SK-N-DZ (cell line): ENCODE data around the gene TEDDM1.

Source experiments
- DNase-seq: peaks from one replicate; pipeline ENCODE4 v3.0.0-alpha.2; 2015; ENCODE audit warnings: low spot score

TEDDM1 gene

DNA sequence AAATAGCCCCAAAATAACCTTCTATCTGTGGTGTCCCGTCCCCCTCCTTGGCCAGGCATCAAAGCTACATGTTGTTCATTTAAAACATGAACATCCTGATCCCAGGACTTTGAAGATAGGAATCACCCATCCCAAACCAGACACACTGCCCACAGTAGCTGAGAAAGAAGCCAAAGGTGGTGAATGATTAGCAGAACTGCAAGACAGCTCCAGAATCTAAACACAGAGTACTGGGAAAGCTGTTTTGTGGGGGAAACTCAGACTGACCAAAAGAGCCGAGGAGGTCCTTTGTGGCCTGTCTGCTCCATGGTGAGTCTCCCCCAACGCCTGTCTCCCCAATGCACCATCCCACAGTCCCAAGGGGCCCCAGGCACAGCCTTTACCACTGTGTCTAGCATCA, 7.3 kb upstream of the TEDDM1 start:
- DNase-seq = no peak

DNA sequence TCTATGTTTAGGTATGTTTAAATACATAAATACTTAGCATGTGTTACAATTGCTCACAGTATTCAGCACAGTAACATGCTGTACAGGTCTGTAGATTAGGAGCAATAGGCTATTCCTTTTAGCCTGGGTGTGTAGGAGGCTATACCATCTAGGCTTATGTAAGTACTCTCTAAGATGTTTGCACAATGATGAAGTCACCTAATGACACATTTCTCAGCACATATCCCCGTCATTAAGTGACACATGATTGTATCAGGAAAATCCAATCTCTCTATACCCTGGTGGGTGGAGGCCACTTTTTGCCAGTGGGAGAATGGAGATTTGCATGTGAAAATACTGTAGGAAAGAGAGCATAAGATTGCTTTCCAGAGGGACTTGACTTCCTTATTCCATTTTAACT, 5.5 kb upstream of the TEDDM1 start:
- DNase-seq = no peak

DNA sequence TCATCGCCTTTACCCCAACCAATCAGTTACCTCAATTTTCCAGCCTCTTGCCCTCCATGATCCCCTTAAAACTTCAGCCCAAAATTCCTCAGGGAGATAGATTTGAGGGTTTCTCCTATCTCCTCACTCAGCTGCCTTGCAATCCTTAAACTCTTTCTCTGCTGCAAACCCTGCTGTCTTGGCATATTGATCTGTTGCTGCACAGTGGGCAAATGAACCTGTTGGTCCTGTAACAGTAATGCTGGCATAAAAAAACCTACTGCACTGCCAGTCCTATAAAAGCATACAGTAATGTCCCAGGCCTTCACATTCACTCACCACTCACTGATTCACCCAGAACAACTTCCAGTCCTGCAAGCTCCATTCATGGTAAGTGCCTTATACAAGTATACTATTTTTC, 5.1 kb upstream of the TEDDM1 start:
- no peak for DNase-seq

GRCh38 chr1:182404781-182405180, 4.3 kb upstream of the TEDDM1 start:
- no peak for DNase-seq

- DNase-seq = no peak
These were observed 2.6 kb downstream of the TEDDM1 start for GRCh38 chr1:182397653-182398393.

DNA sequence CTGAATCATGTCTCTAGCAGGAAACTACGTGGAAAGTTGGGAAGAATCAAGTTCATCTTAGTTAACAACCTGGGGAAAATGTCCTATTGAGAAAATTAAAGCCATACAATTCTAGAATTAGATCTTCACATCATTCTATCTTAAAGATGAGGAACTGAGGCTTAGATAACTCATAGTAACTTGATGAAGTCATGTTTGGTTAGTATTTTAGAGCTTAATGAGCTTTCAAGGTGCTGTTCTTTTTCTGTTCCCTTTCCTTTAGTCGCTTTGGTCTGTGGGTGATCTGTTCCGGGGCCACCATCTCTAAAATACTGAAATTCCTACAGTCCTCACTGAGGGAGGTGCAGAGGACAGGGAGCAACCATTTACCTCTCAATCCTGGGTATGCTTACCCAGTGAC, 4.6 kb downstream of the TEDDM1 start:
- no peak for DNase-seq

DNA sequence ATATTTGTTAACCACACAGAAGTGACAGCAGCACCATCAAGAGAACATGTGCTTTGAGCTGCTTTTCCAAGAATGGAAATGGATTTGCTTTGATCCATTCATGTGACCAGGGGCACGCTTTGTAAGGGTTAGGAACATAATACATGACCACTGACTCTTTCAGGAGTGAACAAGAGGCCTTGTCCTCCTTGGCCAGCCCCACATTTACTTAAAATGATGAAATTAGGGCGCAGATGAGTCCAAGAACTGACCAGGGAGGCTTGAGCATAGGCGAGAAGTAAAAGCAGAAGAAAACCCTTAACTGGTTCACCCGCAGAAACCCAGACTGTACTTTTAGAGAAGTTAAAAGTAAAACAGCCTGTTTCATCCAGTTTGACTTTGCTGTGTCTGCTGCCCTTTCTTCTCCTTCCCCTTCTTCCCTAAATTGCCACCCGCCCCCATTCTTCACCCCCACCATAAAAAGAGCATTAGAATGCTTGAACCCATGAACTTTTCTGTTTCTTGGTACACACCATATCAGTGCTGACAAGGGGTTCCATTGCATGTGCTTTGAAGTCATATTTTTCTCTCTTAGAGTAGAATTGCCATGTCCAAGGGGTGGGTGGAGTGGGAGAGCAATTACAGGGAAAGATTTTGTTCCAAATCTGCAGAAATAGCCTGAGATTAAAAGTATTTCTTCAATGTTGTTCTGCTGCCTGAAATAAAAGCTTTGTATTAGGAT, 6.3 kb downstream of the TEDDM1 start:
- DNase-seq = no peak

- no peak for DNase-seq
These were observed 8.1 kb downstream of the TEDDM1 start for GRCh38 chr1:182392050-182393028.

GRCh38 chr1:182391362-182392049, 9.0 kb downstream of the TEDDM1 start, which contains the start of gene GLUL:
Gene GLUL (minus strand): TSS chr1:182391790. CDS start chr1:182388737, 3,053 bp downstream.
- peak; percentile 92 for DNase-seq

GRCh38 chr1:182391028-182391361, 9.5 kb downstream of the TEDDM1 start:
- no peak for DNase-seq

DNA sequence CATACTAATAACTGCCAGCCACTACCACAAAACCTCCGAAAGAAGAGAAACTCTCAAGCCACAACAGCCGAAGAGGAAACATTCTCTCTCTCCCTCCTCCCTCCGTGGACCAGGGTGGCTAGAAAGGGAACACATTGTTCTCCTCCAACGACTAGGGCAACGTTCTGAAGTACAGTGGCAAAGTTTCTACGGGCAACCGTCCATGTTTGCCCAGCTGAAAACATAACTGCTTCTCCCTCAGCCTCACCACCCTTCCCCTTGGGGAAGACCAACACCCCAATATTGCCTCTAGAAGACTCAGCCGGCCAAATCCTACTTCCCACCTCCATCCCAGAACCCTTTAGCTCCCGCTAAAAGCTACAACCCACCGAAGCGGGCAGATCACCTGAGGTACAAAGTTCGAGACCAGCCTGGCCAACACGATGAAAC, 10.8 kb downstream of the TEDDM1 start:
- no peak for DNase-seq

DNA sequence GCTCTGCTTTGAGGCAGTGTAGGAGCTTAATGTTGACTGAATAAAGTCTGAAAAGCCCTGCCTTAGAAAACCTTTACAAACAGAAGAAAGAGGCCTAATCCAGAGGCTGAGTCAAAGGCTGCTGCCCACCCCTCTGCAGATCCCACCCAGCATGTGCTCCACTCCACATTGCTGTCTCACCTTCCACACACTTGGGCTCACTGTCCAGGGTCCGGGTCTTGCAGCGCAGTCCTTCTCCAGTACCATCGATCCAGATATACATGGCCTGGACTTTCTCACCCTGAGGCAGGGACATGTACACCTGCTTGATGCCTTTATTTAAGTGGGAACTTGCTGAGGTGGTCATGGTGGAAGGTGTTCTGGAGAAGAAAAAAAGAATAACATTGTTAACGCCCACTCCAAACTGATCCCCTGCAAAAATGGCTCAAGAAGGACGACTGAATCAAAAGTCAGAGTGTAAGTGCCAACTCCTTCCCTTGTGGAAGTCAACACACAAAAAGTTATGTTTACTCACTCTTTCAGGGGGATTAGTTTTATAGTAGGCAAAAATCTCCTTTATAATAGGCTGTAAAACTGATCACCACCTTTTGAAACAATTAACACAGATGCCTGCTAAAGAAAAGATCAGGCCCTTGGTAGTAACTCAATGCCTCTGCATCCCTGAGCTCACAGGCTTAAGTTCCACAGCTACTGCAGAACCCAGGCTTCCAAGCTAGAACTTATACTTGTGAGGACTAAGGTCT, 11.9 kb downstream of the TEDDM1 start:
- DNase-seq = no peak

GRCh38 chr1:182387566-182387965, 12.9 kb downstream of the TEDDM1 start:
- DNase-seq = no peak

DNA sequence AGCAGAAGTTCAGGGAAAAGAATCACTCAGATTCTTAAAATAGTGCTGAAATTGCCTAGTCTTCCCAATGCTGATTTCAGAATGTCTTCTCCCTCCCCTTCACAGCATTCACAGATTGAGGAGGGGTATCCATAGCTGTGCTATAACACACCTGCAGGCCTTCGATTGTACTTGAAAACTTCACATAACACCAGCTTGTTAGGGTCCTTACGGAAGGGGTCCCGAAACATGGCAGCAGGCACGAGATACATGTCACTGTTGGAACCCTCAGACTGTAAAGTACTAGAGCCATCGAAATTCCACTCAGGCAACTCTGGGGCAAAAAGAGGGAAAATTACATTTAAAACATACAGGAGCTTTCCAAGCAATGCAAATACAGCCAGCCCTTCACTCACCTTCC, 13.5 kb downstream of the TEDDM1 start:
- DNase-seq = no peak

- DNase-seq = no peak
These were observed 14.3 kb downstream of the TEDDM1 start for GRCh38 chr1:182385885-182386853.

- no peak for DNase-seq
These were observed 16.0 kb downstream of the TEDDM1 start for GRCh38 chr1:182384387-182384960.

DNA sequence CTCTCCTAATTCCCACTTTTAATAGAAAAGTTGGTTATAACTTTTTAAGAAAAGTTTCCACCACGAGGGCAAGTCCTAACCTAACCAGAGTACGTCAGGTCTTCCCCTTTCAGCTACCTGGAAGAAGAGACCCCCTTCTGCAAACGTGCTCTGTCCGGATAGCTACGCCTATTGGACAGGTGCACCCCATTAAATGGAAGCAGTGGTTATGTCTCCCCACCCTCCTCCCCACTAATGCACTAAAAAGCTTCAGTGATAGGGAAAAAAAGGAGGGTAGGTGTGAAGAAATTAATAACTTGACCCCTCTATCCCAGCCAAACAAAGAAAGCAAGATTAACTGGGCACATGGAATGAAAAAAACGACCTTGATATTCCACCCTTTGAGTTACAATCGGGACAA, 16.5 kb downstream of the TEDDM1 start:
- DNase-seq = no peak

DNA sequence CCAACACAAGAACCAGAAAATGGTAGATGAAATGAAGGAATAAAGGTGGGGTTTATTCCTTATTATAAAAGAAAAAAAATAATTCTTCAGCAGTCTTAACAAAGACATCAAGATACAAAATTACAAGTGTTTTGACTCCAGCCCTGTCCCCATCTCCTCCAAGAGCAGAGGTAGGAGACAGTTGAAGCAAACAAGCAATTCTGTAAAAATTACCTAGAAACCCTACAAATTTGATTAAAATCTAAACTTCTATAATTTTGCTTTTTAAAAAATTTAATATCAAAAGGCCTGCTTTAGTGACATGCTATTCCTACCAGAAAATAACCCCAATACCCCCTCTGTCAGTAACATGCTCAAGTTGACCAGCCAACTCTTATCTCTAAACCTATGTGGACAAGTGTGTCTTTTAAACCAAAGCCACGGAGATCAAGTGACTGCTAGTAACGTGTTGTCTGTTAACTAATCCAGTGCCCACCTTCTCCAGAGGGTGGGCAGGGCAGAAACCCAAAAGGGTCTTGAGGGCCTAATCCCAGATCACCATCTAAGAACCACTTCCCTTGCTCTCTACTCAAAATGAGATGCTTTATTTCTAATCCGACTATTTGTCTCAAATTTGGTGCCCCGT, 17.3 kb downstream of the TEDDM1 start:
- no peak for DNase-seq
